KOPT-K1 (cell line): ENCODE results near the gene TDRD9.

Source experiments
- H3K27ac ChIP-seq: fragments of 200-600 bp; sonication (generic); 2 replicates; pipeline ENCODE4 v1.5.1; 2016; ENCODE audit warnings: antibody characterized with exemption, mild to moderate bottlenecking, low read depth, low read length; ENCODE audit not compliant: poor library complexity, severe bottlenecking
- H3K36me3 ChIP-seq: fragments of 200-600 bp; sonication (generic); 2 replicates; pipeline ENCODE4 v1.5.1; 2017; ENCODE audit warnings: antibody characterized with exemption, mild to moderate bottlenecking, low read length, moderate library complexity; ENCODE audit not compliant: insufficient read depth
- H3K9me3 ChIP-seq: fragments of 200-600 bp; sonication (generic); 2 replicates; pipeline ENCODE4 v1.5.1; 2017; ENCODE audit warnings: antibody characterized with exemption, low read length, mild to moderate bottlenecking; ENCODE audit not compliant: insufficient read depth, poor library complexity, severe bottlenecking

Gene TDRD9

DNA sequence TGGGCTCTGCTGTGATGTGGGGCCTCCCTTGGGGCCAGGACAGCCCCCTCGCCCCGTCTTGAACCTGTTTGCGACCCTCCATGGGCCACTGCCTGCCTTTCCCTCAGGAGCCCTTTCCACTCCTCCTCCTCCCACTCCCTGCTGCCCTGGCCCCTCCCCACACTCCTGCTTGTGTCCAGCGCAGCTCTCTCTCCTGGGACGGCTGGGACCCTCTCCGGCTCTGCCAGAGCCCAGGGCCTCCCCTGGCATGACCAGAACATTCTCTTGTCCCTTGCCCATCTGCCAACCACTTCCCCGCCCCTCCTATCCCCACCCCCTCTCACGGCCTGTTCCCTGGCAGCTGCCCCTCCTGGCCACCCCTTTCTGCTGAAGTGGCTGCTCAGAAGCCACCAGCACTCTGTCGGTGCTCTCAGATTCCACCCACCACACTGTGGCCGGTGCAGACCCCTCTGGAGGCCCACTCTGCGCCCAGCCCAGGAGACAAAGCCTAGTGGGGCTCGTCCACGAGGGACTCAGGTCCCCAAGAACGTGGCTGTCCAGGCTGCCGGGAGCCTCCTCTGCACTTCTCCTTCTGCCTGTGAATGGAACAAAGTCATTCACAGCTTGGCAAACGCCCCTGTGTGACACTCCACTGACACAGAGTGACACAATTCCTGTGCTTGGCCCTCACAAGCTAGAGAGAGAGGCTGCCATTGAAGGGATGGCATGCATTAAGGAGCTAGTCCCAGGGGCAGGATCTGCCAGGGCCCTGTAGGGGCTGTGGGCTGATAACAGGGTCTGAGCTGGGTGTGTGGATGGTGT lies 158.6 kb downstream of the TDRD9 start:
- Histone ChIP-seq H3K9me3 (no peaks in the 10 kb centered on the region), H3K27ac (no peak overlapping the region), H3K36me3 (no peaks in the 10 kb centered on the region)

DNA sequence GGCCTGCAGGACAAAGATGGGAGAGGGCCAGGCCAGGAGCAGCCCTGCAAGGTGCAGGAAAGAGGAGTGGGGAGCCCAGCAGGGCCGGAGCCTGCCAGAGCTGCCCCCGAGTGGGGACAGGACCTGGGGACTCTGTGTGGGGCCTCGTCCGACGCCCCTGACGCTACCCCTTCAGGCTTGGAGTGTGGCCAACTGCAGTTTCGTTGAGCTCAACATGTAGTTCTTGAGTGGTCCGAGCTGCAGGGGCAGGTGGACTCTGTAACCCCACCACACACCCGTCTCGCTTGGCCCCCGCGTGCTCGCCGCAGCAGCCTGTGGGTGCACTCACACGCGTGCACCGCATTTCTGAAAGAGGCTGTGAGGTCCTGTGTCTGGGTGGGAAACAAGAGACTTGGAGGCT lies 159.2 kb downstream of the TDRD9 start:
- Histone ChIP-seq H3K9me3 (no peaks in the 10 kb centered on the region), H3K36me3 (no peaks in the 10 kb centered on the region), H3K27ac (no peak overlapping the region)

DNA sequence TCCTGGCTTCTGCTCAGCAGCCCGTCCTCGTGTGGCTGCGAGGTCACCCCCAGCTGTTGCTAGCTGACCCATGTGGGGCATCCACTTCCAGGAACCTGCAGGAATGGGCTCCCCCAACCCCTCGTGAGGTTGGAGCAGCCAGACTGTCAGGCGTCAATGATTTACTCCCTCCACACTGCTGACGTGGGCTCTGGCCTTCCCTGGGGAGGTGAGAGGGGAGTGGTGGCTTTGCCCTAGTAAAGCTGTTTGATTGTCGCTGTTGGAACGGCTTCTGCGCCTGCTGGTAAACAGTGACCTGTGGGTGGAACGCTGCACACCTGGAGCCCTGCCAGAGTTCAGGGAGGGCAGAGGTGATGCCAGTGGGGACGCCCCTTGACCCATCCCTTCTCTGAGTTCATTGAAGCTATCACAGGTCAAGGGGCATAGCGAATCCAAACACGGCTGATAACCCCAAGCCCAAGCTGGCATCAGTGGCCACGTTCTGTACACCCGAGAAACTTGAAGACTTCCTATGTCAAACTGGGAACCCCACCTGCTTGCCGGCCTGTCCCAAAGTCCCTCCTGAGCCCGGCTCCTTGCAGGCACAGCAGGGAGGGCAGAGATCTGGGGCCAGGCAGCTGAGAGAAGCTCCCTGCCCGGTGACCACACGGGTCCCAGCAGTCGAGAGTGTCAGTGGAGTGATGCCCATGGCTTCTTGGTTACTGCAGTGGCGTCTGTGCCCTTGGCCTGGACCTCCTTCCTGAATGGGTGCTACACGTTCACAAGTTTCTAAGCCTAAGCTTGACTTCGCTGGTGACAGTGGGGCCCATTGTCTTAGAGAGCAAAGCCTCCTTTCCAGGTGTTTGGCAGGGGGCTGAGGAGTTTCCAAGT lies 160.0 kb downstream of the TDRD9 start:
- H3K27ac ChIP-seq, result no peak overlapping the region
- no peaks in the 10 kb centered on the region for H3K9me3 ChIP-seq
- no peaks in the 10 kb centered on the region for H3K36me3 ChIP-seq

DNA sequence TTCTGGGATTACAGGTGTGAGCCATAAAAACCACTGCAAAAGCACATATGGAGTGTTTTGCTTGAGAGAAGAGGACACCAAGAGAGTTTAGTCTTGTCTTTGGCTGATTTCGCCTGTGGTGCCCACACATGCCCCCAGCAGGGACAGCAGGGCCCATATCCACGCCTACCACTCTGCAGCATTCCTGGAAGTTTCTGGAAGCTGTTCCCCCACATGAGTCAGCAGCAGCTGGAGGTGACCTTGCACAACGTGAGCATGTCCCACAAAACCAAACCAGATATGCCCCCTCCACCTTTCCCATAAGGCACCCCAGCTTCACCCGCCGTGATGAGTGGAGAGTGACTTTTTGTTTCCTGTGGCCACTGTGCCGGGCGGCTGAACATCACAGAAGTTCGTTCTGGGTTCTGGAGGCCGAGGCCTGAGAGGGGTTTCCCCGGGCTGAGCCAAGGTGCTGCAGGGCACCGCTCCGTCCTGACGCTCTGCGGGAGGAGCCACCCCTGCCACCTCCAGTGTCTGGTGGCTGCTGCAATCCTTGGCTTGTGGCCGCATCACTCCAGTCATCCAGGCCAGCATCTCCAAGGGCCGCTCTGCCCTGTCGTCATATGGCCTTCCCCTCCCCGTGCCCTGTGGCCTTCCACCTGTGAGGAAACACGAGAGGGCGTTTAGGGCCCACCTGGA lies 162.0 kb downstream of the TDRD9 start:
- no peaks in the 10 kb centered on the region for H3K36me3 ChIP-seq
- H3K9me3 ChIP-seq, result no peaks in the 10 kb centered on the region
- H3K27ac ChIP-seq, result no peak overlapping the region

DNA sequence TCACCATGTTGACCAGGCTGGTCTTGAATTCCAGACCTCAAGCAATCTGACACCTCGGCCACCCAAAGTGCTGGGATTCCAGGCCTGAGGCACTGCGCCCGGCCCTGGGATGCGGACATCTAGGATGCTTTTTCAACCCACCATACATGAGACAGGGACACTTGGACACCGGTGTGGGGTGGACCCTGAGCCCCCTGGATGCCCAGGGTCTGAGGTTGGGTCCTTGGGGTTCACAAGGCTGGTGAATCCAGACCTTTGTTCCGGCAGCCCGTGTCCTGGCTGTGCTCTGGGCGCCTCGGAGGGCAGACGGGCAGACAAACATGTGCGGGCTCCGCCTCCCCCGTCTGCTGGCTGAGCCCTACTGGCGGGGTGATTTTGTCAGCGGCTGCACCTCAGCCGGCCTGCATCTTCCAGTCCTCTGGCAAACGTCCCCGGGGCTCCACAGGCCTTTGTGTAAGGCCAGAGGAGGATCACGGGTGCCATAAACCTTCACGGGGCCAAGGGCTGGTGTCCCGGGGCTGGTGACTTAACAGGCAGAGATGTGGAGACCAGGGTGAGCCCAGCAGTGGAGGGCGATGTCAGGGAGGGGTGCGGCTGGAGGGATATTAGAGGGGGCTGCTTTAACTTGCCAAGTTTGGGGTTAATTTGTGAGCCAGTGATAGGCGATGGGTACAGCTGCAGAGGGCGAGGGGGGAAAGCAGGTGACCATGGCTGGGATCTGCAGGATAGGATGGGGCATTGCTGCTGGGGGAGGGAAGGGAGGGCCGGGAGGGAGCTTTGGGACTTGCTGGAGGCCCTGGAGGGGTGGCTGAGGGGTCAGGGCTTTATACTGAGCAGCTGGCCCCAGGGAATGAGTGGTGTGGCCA lies 163.0 kb downstream of the TDRD9 start:
- Histone ChIP-seq H3K36me3 (no peaks in the 10 kb centered on the region), H3K27ac (no peak overlapping the region), H3K9me3 (no peaks in the 10 kb centered on the region)

DNA sequence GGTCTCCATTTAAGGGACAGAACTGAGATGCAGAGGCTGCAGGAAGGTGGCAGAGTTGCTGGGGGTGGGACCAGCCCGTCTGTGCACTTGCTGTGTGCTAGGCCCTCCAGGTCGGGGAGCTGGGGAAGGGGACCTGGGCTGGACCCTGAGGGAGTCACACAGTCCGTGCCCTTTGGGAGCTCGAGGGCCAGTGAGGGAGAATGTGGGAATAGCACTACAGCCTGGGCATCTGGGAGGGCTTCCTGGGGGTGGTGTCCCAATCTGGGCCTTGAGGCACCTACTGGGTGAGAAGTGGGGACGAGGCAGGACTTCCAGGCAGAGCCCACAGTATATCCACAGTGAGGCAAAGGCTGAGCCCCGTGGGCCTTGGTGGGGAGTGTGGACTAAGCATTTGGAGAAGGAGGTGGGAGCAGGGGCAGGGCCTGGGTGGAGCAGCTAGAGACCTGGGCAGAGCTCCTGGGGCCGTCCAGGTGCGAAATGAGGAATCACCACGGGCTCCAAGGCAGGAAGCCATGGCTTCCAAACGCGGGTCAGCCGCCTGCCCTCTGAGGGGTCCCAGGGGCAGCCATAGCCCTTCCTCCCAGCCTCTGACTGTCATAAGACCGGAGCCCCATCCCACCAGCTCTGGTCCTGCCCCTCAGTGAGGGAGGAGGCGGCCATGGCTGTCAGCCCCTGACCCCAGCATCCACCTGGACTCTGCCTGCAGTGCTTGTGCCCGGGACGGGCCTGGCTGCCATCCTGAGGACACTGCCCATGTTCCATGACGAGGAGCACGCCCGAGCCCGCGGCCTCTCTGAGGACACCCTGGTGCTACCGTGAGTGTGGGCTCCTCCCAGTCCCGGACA lies 163.9 kb downstream of the TDRD9 start:
- H3K36me3 ChIP-seq, result no peaks in the 10 kb centered on the region
- H3K27ac ChIP-seq, result no peak overlapping the region
- H3K9me3 ChIP-seq, result no peaks in the 10 kb centered on the region

DNA sequence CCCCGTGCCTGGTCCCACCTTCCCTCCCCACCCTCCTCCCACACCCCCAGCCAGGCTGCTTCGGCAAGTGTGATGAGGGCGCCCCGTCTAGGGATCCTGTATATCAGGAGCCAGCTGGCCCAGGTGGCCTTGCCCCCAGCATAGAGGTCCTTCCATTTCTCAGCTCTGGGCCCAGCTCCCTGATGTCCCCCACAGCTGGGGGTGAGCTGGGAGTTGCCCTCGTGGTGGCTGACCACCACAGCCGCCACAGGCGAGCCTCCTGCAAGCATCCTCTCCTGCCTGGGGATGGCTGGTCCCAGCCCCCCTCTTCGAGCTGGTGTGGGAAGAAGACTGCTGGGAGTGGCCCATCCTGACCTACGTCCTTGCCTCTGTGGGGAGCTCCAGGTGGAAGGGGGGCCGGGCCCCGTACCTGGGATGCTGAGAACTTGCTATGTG lies 164.7 kb downstream of the TDRD9 start:
- no peak overlapping the region for H3K27ac ChIP-seq
- H3K9me3 ChIP-seq, result no peaks in the 10 kb centered on the region
- no peaks in the 10 kb centered on the region for H3K36me3 ChIP-seq

DNA sequence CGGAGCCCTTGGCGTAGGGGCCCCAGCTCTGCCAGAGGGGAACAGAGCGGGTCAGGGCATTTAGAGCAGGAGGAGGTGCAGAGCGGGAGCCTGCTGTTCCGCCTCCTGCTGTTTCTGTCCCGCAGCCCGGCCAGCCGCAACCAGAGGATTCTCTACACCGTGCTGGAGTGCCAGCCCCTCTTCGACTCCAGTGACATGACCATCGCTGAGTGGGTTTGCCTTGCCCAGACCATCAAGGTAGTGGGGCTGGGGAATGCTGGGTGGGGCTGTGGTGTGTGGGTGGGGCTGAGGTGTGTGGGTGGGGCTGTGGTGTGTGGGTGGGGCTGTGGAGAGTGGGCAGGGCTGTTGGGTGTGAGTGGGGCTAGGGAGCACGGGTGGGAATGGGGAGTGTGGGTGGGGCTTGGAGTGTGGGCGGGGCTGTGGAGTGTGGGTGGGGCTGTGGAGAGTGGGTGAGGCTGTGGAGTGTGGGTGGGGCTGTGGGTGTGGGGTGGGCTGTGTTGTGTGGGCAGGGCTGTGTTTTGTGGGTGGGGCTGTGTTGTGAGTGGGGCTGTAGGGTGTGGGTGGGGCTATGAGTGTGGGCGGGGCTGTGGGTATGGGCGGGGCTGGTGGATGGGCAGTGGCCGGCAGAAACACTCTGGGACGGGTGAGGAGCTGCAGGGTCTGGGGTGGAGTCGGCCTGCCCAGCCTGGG lies 165.3 kb downstream of the TDRD9 start:
- H3K36me3 ChIP-seq, result no peaks in the 10 kb centered on the region
- no peak overlapping the region for H3K27ac ChIP-seq
- no peaks in the 10 kb centered on the region for H3K9me3 ChIP-seq

DNA sequence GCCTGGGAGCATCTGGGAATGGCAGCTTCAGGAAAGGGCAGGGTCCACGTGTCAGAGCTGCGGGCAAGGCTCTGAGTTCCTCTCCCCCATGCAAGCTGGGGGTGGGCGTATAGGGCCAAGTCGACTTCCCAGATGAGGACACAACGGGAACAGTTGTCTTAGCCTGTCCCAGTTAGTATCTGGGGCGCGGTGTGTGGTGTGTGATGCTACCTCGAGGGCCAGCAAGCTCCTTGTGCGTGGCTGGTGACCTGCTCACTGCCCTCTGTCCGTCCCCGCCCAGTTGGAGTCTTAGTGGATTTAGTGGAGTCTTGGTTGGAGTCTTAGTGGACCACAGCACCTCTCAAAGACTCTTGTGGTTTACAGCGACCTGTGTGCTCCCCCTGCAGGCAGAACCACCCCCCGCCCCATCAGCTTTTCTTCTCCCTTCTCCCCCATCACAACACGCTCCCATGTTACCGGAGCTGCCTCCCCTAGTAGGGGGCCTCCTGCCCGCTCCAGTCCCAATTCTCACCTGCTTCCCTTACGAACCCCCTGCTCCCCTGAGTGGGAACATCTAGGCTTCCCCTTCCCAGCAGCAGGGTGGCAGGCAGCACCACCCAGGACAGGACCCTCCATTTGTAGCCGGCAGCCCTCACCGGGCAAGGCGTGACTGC lies 165.9 kb downstream of the TDRD9 start:
- no peaks in the 10 kb centered on the region for H3K9me3 ChIP-seq

DNA sequence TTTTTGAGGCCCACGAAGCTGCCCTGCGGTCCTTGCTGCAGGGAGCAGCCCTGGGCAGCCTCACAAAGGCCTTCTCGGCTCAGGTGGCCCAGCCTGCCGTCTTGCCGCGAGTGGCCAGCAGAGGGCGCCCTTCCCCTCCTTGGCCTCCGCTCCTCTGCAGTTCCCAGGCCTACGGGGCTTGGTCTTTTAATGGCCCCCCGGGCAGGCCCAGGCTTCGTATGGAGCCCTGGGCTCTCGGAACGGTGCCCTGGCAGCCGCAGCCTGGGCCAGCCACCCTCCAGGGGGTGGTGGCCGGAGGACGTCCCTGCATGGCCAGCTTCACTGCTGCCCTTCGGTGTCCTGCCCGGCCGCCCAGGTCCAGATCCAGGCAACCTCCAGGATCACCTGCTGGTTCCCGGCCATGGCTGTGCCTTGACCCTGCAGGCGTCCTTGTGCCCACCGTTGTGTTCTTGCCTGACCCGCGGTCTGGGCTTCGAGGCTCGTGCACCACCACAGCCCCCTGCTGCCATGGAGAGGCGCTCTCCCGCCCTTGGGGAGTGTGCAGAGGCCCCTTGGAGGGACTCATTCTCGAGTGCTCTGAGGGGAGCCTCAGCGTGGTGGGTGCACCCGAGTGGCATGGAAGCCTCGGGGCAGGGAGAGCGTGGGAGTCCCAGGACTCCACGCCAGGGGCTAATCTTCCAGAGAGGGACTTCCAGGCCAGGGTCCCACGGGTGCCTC lies 166.6 kb downstream of the TDRD9 start:
- H3K36me3 ChIP-seq, result no peaks in the 10 kb centered on the region
- H3K27ac ChIP-seq, result no peak overlapping the region
- H3K9me3 ChIP-seq, result no peaks in the 10 kb centered on the region

More for the DNA sequence above, 165.9 kb downstream of the TDRD9 start:
- no peak overlapping the region for H3K27ac ChIP-seq
- no peaks in the 10 kb centered on the region for H3K36me3 ChIP-seq

DNA sequence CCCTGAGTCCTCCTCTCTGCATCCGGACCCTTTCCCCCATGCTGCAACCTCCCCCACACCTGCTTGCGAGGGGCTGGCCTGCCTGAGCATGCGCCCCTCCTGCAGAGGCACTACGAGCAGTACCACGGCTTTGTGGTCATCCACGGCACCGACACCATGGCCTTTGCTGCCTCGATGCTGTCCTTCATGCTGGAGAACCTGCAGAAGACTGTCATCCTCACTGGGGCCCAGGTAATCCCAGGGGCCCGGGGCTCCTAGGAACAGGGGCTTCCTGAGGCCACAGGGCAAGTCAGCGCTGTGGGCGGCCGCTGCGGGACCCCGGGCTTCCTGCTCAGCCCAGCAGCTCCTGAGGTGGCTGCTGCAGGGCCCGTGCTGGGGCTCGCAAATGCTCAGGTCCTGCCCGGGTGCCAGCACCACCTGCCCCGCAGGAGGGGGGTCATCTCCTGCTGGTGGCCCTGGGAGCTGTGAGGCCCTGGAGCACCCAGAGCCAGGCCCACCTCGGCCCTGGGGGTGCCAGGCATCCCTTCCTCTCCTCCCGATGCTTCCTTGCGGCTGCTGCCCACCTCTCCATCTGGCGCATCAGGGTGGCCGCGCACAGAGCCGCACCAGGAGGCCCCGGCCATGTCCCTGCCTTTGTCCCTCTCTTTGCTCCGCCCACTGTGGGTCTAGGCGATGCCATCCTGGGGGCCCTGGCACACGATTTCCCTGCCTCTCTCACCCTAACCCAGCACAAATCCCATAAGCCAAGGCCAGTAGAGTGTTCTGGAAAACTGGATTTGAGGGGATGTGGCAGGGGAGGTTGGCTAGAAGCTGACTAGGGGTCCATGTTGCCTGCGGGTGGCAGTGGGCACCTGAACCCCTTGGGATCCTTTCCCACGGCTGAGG lies 167.4 kb downstream of the TDRD9 start:
- Histone ChIP-seq H3K27ac (no peak overlapping the region), H3K36me3 (no peaks in the 10 kb centered on the region)

DNA sequence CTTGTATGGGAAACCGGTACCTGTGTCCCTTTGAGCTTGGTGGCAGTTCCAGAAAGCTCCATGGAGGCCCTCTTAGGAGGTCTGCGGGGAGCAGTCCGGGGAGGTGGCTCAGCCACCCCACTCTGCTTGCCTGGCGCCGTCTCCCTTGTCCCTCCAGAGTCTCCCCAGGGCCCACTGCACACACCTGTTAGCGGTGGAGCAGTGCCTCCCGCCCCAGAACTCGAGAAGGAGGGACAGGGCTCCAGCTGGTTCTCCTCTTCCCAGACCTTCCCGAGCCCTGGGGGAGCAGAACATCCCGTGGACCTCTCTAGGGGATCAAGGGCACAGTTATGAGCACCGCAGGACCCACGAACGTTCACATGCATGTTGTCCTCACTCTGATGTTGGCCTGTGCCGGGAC lies 168.1 kb downstream of the TDRD9 start:
- Histone ChIP-seq H3K27ac (no peak overlapping the region), H3K36me3 (no peaks in the 10 kb centered on the region), H3K9me3 (no peaks in the 10 kb centered on the region)

More for the DNA sequence above, 167.4 kb downstream of the TDRD9 start:
- no peaks in the 10 kb centered on the region for H3K9me3 ChIP-seq
